ENCODE measurements around the gene AMH. TPM values are rescaled to one million over a fixed set of nuclear protein-coding genes. Genes with fewer than 3 reads are reported as not detected.

The AMH gene
- total RNA-seq, 1 experiment from 2014 or later = 21.9 TPM

DNA sequence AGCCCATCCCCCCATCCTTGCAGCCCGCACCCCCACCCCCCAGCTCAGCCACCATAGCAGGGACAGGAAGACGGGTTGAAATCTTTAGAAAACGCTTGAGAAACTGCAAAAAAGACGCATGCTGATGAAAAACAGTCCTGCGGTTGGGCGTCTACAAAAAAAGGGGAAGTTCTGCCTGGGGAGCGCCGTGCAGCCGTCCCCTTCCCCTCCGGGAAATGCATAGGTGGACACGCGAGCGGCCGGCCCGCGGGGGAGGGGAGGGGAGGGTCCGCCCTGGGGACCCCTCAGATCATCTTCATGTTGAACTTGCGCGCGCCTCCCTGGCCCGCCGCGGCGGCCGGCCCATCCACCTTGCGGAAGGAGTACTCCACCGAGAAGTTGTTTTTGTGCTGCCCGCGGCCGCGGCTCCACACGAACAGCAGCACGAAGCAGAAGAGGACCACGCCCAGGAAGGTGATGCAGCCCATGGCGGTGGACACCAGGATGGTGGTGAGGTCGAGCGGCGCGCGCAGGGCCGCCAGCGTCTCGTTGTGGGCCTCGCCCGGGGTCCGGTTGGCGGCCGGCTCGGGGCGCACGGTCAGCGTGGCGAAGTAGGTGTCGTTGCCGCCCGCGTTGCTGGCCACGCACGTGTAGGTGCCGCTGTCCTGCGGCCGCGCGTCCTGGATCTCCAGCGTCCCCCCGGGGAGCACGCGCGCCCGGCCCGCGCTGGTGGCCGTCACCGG, 40.8 kb downstream of the AMH start:
- no peaks in the 10 kb centered on the region for H3K36me3 ChIP-seq (ENCODE audit: control insufficient read depth, insufficient read depth, low read length)
- H3K9me3 ChIP-seq (ENCODE audit: control insufficient read depth, insufficient read depth, low read depth, low read length) = no peaks in the 10 kb centered on the region
- H3K27me3 ChIP-seq (ENCODE audit: control insufficient read depth, insufficient read depth, low read length) = no peaks in the 10 kb centered on the region
- ChIA-PET POLR2A (no interaction called here), CTCF (no interaction called here)
- no TSS peak for BruUV-seq (replicated peaks)
- no peaks in the 10 kb centered on the region for H3K4me1 ChIP-seq (ENCODE audit: control insufficient read depth, insufficient read depth, low read length)
- no peak overlapping the region for H3K27ac ChIP-seq (ENCODE audit: low read length)
- no peak for TF ChIP-seq POLR2AphosphoS5 (IDR thresholded peaks at IDR 0.05; ENCODE audit: low read depth, low read length)
- TF ChIP-seq SIN3A (IDR thresholded peaks at IDR 0.05; ENCODE audit: borderline replicate concordance, insufficient read depth, low read depth, low read length) = no peak
- TF ChIP-seq, protein P1, sequence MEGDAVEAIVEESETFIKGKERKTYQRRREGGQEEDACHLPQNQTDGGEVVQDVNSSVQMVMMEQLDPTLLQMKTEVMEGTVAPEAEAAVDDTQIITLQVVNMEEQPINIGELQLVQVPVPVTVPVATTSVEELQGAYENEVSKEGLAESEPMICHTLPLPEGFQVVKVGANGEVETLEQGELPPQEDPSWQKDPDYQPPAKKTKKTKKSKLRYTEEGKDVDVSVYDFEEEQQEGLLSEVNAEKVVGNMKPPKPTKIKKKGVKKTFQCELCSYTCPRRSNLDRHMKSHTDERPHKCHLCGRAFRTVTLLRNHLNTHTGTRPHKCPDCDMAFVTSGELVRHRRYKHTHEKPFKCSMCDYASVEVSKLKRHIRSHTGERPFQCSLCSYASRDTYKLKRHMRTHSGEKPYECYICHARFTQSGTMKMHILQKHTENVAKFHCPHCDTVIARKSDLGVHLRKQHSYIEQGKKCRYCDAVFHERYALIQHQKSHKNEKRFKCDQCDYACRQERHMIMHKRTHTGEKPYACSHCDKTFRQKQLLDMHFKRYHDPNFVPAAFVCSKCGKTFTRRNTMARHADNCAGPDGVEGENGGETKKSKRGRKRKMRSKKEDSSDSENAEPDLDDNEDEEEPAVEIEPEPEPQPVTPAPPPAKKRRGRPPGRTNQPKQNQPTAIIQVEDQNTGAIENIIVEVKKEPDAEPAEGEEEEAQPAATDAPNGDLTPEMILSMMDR (IDR thresholded peaks at IDR 0.05) = no peak
- TF ChIP-seq TCF7L2 (IDR thresholded peaks at IDR 0.05; ENCODE audit: low read depth, low read length) = no peak
- no peak for ATAC-seq
- in situ Hi-C loops (cut with HindIII; ENCODE audit: low pct_unique_long_range_greater_than_20kb, low sequenced_read_pairs) (no loop called here), intact Hi-C loops (cut with micrococcal nuclease; ENCODE audit: unreplicated experiment) (no loop called here)
- DNase-seq (ENCODE audit: low read depth, low spot score) = no peak
- H3K4me3 ChIP-seq (ENCODE audit: low read depth in 2 of 2, low read length in 2 of 2) = no peak overlapping the region

DNA sequence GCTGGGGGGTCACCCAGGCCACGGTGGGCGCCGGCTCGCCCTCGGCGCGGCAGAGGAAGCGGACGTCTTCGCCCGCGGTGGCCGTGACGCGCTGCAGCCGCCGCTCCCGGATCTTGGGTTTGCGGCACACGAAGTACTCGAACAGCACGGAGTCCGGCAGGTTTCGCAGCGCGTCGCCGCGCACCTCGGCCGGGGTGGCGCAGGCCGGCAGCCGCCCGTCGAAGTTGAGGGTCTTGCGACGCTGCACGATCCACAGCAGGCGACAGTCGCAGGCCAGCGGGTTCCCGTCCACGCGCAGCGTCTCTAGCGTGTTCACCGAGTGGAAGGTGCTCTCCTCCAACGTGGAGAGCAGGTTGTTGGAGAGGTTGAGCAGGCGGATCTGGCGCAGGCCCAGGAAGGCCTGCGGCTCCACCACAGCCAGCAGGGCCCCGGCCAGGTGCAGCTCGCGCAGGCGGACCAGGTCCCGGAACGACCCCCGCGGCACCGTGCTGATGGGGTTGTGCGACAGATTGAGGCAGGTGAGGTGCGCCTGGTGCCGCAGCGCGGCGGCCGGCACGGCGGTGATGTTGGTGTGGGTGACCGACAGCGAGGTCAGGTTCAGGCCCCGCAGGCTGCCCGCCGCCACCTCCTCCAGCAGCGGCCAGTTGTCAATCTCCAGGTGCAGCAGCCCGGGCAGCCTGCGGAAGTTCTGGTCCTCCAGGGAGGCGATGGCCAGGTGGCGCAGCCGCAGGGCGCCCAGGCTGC, 41.5 kb downstream of the AMH start:
- DNase-seq (ENCODE audit: low read depth, low spot score) (no peak), ATAC-seq (no peak)
- no peaks in the 10 kb centered on the region for H3K9me3 ChIP-seq (ENCODE audit: control insufficient read depth, insufficient read depth, low read depth, low read length)
- in situ Hi-C loops (cut with HindIII; ENCODE audit: low pct_unique_long_range_greater_than_20kb, low sequenced_read_pairs) (no loop called here), intact Hi-C loops (cut with micrococcal nuclease; ENCODE audit: unreplicated experiment) (no loop called here)
- no peak for TF ChIP-seq TCF7L2 (IDR thresholded peaks at IDR 0.05; ENCODE audit: low read depth, low read length)
- TF ChIP-seq, protein P1 (IDR thresholded peaks at IDR 0.05) = no peak
- H3K27me3 ChIP-seq (ENCODE audit: control insufficient read depth, insufficient read depth, low read length) = no peaks in the 10 kb centered on the region
- no TSS peak for BruUV-seq (replicated peaks)
- CTCF ChIA-PET = no interaction called here
- no peaks in the 10 kb centered on the region for H3K4me1 ChIP-seq (ENCODE audit: control insufficient read depth, insufficient read depth, low read length)
- POLR2A ChIA-PET = no interaction called here
- no peak overlapping the region for H3K4me3 ChIP-seq (ENCODE audit: low read depth in 2 of 2, low read length in 2 of 2)
- no peaks in the 10 kb centered on the region for H3K36me3 ChIP-seq (ENCODE audit: control insufficient read depth, insufficient read depth, low read length)
- no peak overlapping the region for H3K27ac ChIP-seq (ENCODE audit: low read length)

- Histone ChIP-seq H3K4me3 (ENCODE audit: low read depth in 2 of 2, low read length in 2 of 2) (no peak overlapping the region), H3K36me3 (ENCODE audit: control insufficient read depth, insufficient read depth, low read length) (no peaks in the 10 kb centered on the region), H3K4me1 (ENCODE audit: control insufficient read depth, insufficient read depth, low read length) (no peaks in the 10 kb centered on the region), H3K27me3 (ENCODE audit: control insufficient read depth, insufficient read depth, low read length) (no peaks in the 10 kb centered on the region), H3K27ac (ENCODE audit: low read length) (no peak overlapping the region), H3K9me3 (ENCODE audit: control insufficient read depth, insufficient read depth, low read depth, low read length) (no peaks in the 10 kb centered on the region)
- in situ Hi-C loops (cut with HindIII; ENCODE audit: low pct_unique_long_range_greater_than_20kb, low sequenced_read_pairs) = no loop called here
- no TSS peak for BruUV-seq (replicated peaks)
- DNase-seq (ENCODE audit: low read depth, low spot score) (no peak), ATAC-seq (no peak)
- TF ChIP-seq SIN3A (IDR thresholded peaks at IDR 0.05; ENCODE audit: borderline replicate concordance, insufficient read depth, low read depth, low read length) (no peak), TCF7L2 (IDR thresholded peaks at IDR 0.05; ENCODE audit: low read depth, low read length) (no peak), POLR2AphosphoS5 (IDR thresholded peaks at IDR 0.05; ENCODE audit: low read depth, low read length) (no peak)
- TF ChIP-seq, protein P1 (IDR thresholded peaks at IDR 0.05) = no peak
- TF ChIP-seq, protein P2, sequence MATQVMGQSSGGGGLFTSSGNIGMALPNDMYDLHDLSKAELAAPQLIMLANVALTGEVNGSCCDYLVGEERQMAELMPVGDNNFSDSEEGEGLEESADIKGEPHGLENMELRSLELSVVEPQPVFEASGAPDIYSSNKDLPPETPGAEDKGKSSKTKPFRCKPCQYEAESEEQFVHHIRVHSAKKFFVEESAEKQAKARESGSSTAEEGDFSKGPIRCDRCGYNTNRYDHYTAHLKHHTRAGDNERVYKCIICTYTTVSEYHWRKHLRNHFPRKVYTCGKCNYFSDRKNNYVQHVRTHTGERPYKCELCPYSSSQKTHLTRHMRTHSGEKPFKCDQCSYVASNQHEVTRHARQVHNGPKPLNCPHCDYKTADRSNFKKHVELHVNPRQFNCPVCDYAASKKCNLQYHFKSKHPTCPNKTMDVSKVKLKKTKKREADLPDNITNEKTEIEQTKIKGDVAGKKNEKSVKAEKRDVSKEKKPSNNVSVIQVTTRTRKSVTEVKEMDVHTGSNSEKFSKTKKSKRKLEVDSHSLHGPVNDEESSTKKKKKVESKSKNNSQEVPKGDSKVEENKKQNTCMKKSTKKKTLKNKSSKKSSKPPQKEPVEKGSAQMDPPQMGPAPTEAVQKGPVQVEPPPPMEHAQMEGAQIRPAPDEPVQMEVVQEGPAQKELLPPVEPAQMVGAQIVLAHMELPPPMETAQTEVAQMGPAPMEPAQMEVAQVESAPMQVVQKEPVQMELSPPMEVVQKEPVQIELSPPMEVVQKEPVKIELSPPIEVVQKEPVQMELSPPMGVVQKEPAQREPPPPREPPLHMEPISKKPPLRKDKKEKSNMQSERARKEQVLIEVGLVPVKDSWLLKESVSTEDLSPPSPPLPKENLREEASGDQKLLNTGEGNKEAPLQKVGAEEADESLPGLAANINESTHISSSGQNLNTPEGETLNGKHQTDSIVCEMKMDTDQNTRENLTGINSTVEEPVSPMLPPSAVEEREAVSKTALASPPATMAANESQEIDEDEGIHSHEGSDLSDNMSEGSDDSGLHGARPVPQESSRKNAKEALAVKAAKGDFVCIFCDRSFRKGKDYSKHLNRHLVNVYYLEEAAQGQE (IDR thresholded peaks at IDR 0.05; ENCODE audit: insufficient read depth in 1 of 2, low read depth in 2 of 2, low read length in 1 of 2) = no peak
- intact Hi-C loops (cut with micrococcal nuclease; ENCODE audit: unreplicated experiment) = no loop called here
- POLR2A ChIA-PET = no interaction called here
- CTCF ChIA-PET = no interaction called here
Measured at GRCh38 chr19:2291185-2291751, 42.1 kb downstream of the AMH start.
